Mesendoderm (in vitro differentiated cells): ENCODE results near the gene TEAD1.

Source experiments
- DNase-seq: peaks from one replicate; pipeline ENCODE4 v3.0.0; 2013
- H2AK5ac ChIP-seq: 2 replicates; pipeline ENCODE4 v1.6.1; 2013; ENCODE audit warnings: low read length, inconsistent platforms
- H2BK120ac ChIP-seq: 2 replicates; pipeline ENCODE4 v1.6.1; 2013; ENCODE audit warnings: low read depth, mild to moderate bottlenecking, low read length, moderate library complexity, mixed read lengths
- H2BK15ac ChIP-seq: replicated peaks from 2 replicates; pipeline ENCODE4 v1.6.1; 2013; ENCODE audit warnings: low read depth, mild to moderate bottlenecking, moderate library complexity
- H2BK5ac ChIP-seq: 2 replicates; pipeline ENCODE4 v1.6.1; 2013; ENCODE audit warnings: low read length, inconsistent platforms
- H3K18ac ChIP-seq: 2 replicates; pipeline ENCODE4 v1.6.1; 2013; ENCODE audit warnings: mild to moderate bottlenecking, low read length, mixed read lengths
- H3K23ac ChIP-seq: one replicate; pipeline ENCODE4 v1.6.1; 2013; ENCODE audit warnings: low read length
- H3K27ac ChIP-seq: 2 replicates; pipeline ENCODE4 v1.5.1; 2013; ENCODE audit warnings: low read depth, mild to moderate bottlenecking, inconsistent platforms, low read length, moderate library complexity
- H3K27me3 ChIP-seq: 2 replicates; pipeline ENCODE4 v1.6.1; 2013; ENCODE audit warnings: low read length, control low read depth, mild to moderate bottlenecking, inconsistent platforms; ENCODE audit not compliant: insufficient read depth, poor library complexity
- H3K36me3 ChIP-seq: 2 replicates; pipeline ENCODE4 v1.6.1; 2013; ENCODE audit warnings: low read length, inconsistent platforms; ENCODE audit not compliant: control insufficient read depth, insufficient read depth
- H3K4ac ChIP-seq: one replicate; pipeline ENCODE4 v1.6.1; 2013; ENCODE audit warnings: low read depth, mild to moderate bottlenecking, low read length, moderate library complexity
- H3K4me1 ChIP-seq: 2 replicates; pipeline ENCODE4 v1.6.1; 2013; ENCODE audit warnings: low read depth, low read length, inconsistent platforms; ENCODE audit not compliant: control insufficient read depth
- H3K4me2 ChIP-seq: 2 replicates; pipeline ENCODE4 v1.6.1; 2013; ENCODE audit warnings: low read length
- H3K4me3 ChIP-seq: 2 replicates; pipeline ENCODE4 v1.5.1; 2013; ENCODE audit warnings: mild to moderate bottlenecking, low read length
- H3K56ac ChIP-seq: one replicate; pipeline ENCODE4 v1.6.1; 2013; ENCODE audit warnings: low read length
- H3K79me1 ChIP-seq: 2 replicates; pipeline ENCODE4 v1.6.1; 2013; ENCODE audit warnings: low read length, inconsistent platforms
- H3K79me2 ChIP-seq: 2 replicates; pipeline ENCODE4 v1.6.1; 2013; ENCODE audit warnings: mild to moderate bottlenecking, low read length; ENCODE audit not compliant: control insufficient read depth, insufficient read depth
- H3K9ac ChIP-seq: 2 replicates; pipeline ENCODE4 v1.6.1; 2013; ENCODE audit warnings: low read length, inconsistent platforms
- H4K5ac ChIP-seq: one replicate; pipeline ENCODE4 v1.6.1; 2013; ENCODE audit warnings: low read length
- H4K8ac ChIP-seq: one replicate; pipeline ENCODE4 v1.6.1; 2013; ENCODE audit warnings: low read depth, mild to moderate bottlenecking, control low read depth, low read length, moderate library complexity
- WGBS: extraction: QIAGEN DNeasy Blood & Tissue Kit; methylation state at CpG from one replicate; pipeline ENCODE4 v1.1.7; 2013; ENCODE audit warnings: low lambda C conversion rate, missing lambda C conversion rate; ENCODE audit not compliant: insufficient coverage; ENCODE audit errors: extremely low coverage; 5-methylcytosine and 5-hydroxymethylcytosine counted together

Gene TEAD1

DNA sequence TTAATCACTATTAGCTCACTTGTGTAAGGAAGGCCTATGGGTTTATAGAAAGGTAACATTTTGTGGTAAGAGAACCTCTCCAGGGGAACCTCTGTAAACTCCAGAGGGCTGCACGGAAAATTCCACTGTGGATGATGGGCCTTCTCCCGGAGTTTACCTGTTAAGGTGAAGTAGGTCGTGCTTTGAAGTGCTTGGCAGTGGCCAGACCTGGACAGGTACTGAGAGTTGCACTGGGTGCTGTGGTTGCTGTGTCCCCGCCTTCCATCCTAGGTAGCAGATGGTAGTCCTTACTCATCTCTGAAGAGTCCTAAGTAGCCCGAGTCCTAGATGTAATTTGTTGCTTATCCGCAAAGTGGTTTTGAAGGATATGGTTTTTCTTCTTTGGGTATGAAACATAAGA, 133.4 kb downstream of the TEAD1 start:
- H3K4me1 ChIP-seq, result peaks cover 14% of the 10 kb centered on the region
- H3K27me3 ChIP-seq, result no peaks in the 10 kb centered on the region

DNA sequence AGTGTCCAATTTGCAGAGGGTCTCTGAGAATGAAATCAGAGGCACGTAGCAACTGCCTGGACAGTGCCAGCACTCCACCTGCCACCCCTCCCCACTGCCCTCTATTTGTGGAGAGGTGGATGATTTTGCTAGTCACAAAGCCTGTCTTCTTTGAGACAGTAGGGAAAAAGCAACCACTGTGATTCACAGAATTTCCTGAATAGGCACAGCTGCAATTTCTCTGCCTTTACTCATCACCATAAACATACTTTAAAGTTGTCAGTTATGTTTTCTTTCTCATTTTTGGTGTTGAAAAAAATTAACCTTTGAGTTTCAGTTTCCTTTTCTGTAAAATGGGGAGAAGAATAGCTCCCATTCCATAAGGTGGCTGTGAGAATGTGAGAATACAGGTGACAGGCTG, 134.3 kb downstream of the TEAD1 start:
- H3K27ac ChIP-seq, result no peak overlapping the region
- H3K79me1 ChIP-seq, result peaks cover 43% of the 10 kb centered on the region
- H3K27me3 ChIP-seq, result no peaks in the 10 kb centered on the region
- H3K23ac ChIP-seq, result no peak overlapping the region
- no peak overlapping the region for H3K9ac ChIP-seq
- H3K36me3 ChIP-seq, result no peaks in the 10 kb centered on the region
- no peak overlapping the region for H2AK5ac ChIP-seq
- H3K4me3 ChIP-seq, result no peak overlapping the region
- no CpG with 5 or more reads among the region's 1 CpG for WGBS
- H3K18ac ChIP-seq, result no peak overlapping the region
- H2BK5ac ChIP-seq, result no peak overlapping the region
- no peak overlapping the region for H3K56ac ChIP-seq
- no peak overlapping the region for H3K4me2 ChIP-seq
- no peak overlapping the region for H2BK120ac ChIP-seq
- H3K4ac ChIP-seq, result no peak overlapping the region
- no peak for DNase-seq
- no peak overlapping the region for H4K5ac ChIP-seq
- no peak overlapping the region for H4K8ac ChIP-seq
- peaks cover 67% of the 10 kb centered on the region for H3K79me2 ChIP-seq
- H3K4me1 ChIP-seq, result peaks cover 7% of the 10 kb centered on the region
- H2BK15ac ChIP-seq, result no peak overlapping the region

More for the DNA sequence above, 133.4 kb downstream of the TEAD1 start:
- H3K4me3 ChIP-seq, result no peak overlapping the region
- H4K8ac ChIP-seq, result no peak overlapping the region
- no peak overlapping the region for H3K27ac ChIP-seq
- H2BK5ac ChIP-seq, result no peak overlapping the region
- H3K79me1 ChIP-seq, result peaks cover 40% of the 10 kb centered on the region
- no CpG with 5 or more reads among the region's 6 CpGs for WGBS
- no peak overlapping the region for H2BK120ac ChIP-seq
- H2AK5ac ChIP-seq, result no peak overlapping the region
- no peak overlapping the region for H4K5ac ChIP-seq
- H3K23ac ChIP-seq, result no peak overlapping the region
- no peaks in the 10 kb centered on the region for H3K36me3 ChIP-seq
- H3K4me2 ChIP-seq, result no peak overlapping the region
- H3K18ac ChIP-seq, result no peak overlapping the region
- no peak overlapping the region for H3K56ac ChIP-seq
- DNase-seq, result no peak
- no peak overlapping the region for H2BK15ac ChIP-seq
- H3K4ac ChIP-seq, result no peak overlapping the region
- H3K9ac ChIP-seq, result no peak overlapping the region
- peaks cover 70% of the 10 kb centered on the region for H3K79me2 ChIP-seq

DNA sequence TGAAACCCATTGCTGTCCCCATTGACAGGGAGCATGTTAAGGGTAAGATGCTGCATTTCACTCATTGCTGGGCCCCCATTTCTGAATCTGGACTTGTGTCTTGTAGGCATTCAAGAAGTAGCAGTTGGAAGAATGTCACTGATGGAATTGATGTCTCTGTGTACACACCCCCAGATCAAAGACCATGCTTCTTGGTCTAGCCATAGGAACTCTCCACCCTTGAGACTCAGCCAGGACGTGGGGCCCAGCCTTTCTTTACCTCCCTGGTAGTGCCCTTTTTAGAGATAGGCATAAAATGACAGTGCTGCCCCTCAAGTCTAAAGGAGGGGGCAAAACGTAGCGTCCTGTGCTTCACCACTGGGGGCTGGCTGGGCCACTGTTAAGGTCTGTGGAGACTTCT, 135.1 kb downstream of the TEAD1 start:
- no peak overlapping the region for H3K4ac ChIP-seq
- H3K4me3 ChIP-seq, result no peak overlapping the region
- no peak overlapping the region for H2BK5ac ChIP-seq
- H3K23ac ChIP-seq, result no peak overlapping the region
- no peak overlapping the region for H3K27ac ChIP-seq
- H4K8ac ChIP-seq, result no peak overlapping the region
- WGBS, result no CpG with 5 or more reads among the region's 3 CpGs
- peaks cover 45% of the 10 kb centered on the region for H3K79me1 ChIP-seq
- peaks cover 66% of the 10 kb centered on the region for H3K79me2 ChIP-seq
- H3K4me1 ChIP-seq, result peaks cover 5% of the 10 kb centered on the region
- H3K18ac ChIP-seq, result no peak overlapping the region
- H3K56ac ChIP-seq, result no peak overlapping the region
- no peak overlapping the region for H2BK120ac ChIP-seq
- H3K27me3 ChIP-seq, result no peaks in the 10 kb centered on the region
- H3K9ac ChIP-seq, result no peak overlapping the region
- H3K36me3 ChIP-seq, result no peaks in the 10 kb centered on the region
- H2BK15ac ChIP-seq, result no peak overlapping the region
- no peak for DNase-seq
- no peak overlapping the region for H3K4me2 ChIP-seq
- no peak overlapping the region for H2AK5ac ChIP-seq
- no peak overlapping the region for H4K5ac ChIP-seq

DNA sequence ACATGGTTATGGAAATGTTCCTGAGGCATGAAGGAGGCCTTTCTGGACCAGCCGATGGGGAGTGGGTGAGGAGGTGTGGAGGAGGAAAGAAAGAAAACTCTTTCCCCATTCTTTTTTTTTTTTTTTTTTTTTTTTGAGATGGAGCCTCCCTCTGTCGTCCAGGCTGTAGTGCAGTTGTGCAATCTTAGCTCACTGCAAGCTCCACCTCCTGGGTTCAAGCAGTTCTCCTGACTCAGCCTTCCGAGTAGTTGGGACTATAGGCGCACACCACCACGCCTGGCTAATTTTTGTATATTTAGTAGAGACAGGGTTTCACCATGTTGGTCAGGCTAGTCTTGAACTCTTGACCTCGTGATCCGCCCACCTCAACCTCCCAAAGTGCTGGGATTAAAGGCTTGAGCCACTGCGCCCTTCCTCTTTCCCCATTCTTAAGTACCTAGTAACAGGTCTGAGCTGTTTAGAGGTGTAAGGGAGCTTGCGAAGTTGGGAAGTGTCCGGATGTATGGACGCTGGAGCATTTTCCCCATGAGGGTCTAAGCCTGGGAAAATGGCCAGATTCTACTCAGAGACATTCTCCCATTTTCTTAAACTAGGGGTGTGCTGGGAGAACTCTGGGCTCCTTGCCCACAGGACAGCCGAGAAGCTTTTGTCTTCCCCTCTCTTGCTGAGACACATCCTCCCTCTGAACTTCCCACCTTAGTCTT, 135.8 kb downstream of the TEAD1 start:
- no peak overlapping the region for H3K9ac ChIP-seq
- H2BK15ac ChIP-seq, result no peak overlapping the region
- peaks cover 64% of the 10 kb centered on the region for H3K79me2 ChIP-seq
- H3K27ac ChIP-seq, result no peak overlapping the region
- no peak for DNase-seq
- peaks cover 6% of the 10 kb centered on the region for H3K4me1 ChIP-seq
- no peak overlapping the region for H3K23ac ChIP-seq
- H3K18ac ChIP-seq, result no peak overlapping the region
- H2BK120ac ChIP-seq, result no peak overlapping the region
- no peaks in the 10 kb centered on the region for H3K36me3 ChIP-seq
- no peak overlapping the region for H4K5ac ChIP-seq
- no peak overlapping the region for H4K8ac ChIP-seq
- no peak overlapping the region for H3K4me2 ChIP-seq
- H3K79me1 ChIP-seq, result peaks cover 46% of the 10 kb centered on the region
- H3K4me3 ChIP-seq, result no peak overlapping the region
- no CpG with 5 or more reads among the region's 12 CpGs for WGBS
- no peak overlapping the region for H3K56ac ChIP-seq
- no peak overlapping the region for H2AK5ac ChIP-seq
- no peak overlapping the region for H3K4ac ChIP-seq
- H2BK5ac ChIP-seq, result no peak overlapping the region
- no peaks in the 10 kb centered on the region for H3K27me3 ChIP-seq

DNA sequence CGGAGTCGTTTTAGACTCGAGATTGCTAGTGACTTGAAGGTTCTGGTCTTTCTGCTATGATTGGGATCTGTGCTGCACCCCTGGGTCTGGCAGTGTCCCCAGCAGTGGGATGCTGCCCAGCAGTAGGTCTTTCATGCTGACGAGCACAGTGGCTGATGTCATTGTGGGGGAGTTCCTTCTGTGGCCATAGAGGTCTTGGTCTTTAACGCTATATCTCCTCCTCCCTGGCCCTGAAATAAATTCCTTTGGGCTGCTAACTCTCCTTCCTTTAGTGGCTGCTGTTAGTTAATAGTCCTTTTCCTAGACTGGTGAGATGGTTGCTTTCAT, 136.3 kb downstream of the TEAD1 start:
- Histone ChIP-seq H3K23ac (no peak overlapping the region), H2AK5ac (no peak overlapping the region), H3K4me1 (peaks cover 6% of the 10 kb centered on the region), H3K9ac (no peak overlapping the region), H3K36me3 (no peaks in the 10 kb centered on the region), H3K56ac (no peak overlapping the region), H3K27me3 (no peaks in the 10 kb centered on the region), H2BK5ac (no peak overlapping the region), H3K27ac (no peak overlapping the region), H3K4me3 (no peak overlapping the region), H2BK120ac (no peak overlapping the region), H3K79me1 (peaks cover 48% of the 10 kb centered on the region), H4K5ac (no peak overlapping the region), H3K4me2 (no peak overlapping the region), H3K4ac (no peak overlapping the region), H3K79me2 (peaks cover 66% of the 10 kb centered on the region), H3K18ac (no peak overlapping the region), H2BK15ac (no peak overlapping the region), H4K8ac (no peak overlapping the region)
- no CpG with 5 or more reads among the region's 5 CpGs for WGBS
- DNase-seq, result no peak

DNA sequence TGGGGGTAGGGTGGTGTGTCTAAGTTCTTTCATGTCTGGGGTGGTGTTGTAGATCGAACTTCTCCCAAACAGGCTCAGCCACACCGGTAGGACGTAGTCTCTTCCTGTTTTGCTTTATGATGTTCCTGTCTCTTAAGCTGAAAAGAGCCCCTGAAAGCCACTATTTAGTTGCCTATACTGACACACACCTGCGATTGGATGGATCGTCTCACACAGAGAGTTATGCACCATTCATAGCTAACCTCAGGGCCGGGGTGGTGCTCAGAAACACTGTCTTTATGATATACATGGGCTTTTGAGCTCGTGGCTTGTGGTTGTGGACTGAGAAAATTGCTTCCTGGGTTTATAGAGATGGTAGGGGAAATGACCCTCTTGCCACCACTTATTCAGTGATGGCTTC, 137.6 kb downstream of the TEAD1 start:
- WGBS, result no CpG with 5 or more reads among the region's 7 CpGs
- Histone ChIP-seq H3K36me3 (no peaks in the 10 kb centered on the region), H3K4me2 (no peak overlapping the region), H3K23ac (no peak overlapping the region), H4K5ac (no peak overlapping the region), H2BK120ac (no peak overlapping the region), H2BK15ac (no peak overlapping the region), H3K27me3 (no peaks in the 10 kb centered on the region), H3K4me3 (no peak overlapping the region), H3K9ac (no peak overlapping the region), H2AK5ac (no peak overlapping the region), H3K4ac (no peak overlapping the region), H3K56ac (no peak overlapping the region), H3K79me2 (peaks cover 73% of the 10 kb centered on the region), H3K4me1 (peaks cover 7% of the 10 kb centered on the region), H2BK5ac (no peak overlapping the region), H3K79me1 (peaks cover 53% of the 10 kb centered on the region), H3K18ac (no peak overlapping the region), H3K27ac (no peak overlapping the region), H4K8ac (no peak overlapping the region)
- no peak for DNase-seq
